Measurements from ENCODE around the gene SDE2. TPM values are rescaled to one million over a fixed set of nuclear protein-coding genes. Genes with fewer than 3 reads are reported as not detected.
"Not testable (repeated sequence)": the region's sequence is repeated elsewhere in the genome, so short reads cannot be mapped to it uniquely, and the experiment has no call there.

SDE2 gene
- total and polyA plus RNA-seq, 2 of the 4 experiments (the other 2 are of a cell fraction) = 8.5 to 14.7 TPM

DNA sequence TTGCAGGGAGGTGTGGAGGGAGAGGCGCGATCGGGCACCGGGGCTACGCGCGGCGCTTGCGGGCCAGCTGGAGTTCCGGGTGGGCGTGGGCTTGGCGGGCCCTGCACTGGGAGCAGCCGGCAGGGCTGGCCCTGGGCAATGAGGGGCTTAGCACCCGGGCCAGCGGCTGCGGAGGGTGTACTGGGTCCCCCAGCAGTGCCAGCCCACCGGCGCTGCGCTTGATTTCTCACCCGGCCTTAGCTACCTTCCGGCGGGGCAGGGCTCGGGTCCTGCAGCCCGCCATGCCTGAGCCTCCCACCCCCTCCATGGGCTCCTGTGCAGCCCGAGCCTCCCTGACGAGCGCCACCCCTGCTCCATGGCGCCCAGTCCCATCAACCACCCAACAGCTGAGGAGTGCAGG is 29.4 kb downstream of the SDE2 start:
- H3K4me2 ChIP-seq (ENCODE audit: low read depth, low read length); H3K4me1 ChIP-seq (ENCODE audit: control insufficient read depth, insufficient read depth, low read length); dilution Hi-C loops (cut with HindIII; ENCODE audit: low sequenced_read_pairs, unreplicated experiment); H2AFZ ChIP-seq (replicated peaks; ENCODE audit: low read length, poor library complexity); CTCF ChIA-PET; H3K14ac ChIP-seq (replicated peaks; ENCODE audit: low read depth, low read length); H2BK20ac ChIP-seq (ENCODE audit: low read depth, low read length); H3K79me1 ChIP-seq (ENCODE audit: low read depth in 1 of 2, low read length in 2 of 2); H2AK5ac ChIP-seq (ENCODE audit: low read depth, low read length); H4K5ac ChIP-seq (ENCODE audit: low read depth, low read length); H3K36me3 ChIP-seq (ENCODE audit: control insufficient read depth, insufficient read depth, low read length); ATAC-seq (ENCODE audit: low read depth); H3K4ac ChIP-seq (ENCODE audit: low read depth, low read length); H4K20me1 ChIP-seq (ENCODE audit: insufficient read depth, low read length); BruUV-seq (replicated peaks); H3K9ac ChIP-seq (ENCODE audit: low read depth, low read length); H2BK120ac ChIP-seq (ENCODE audit: low read depth, low read length); H3K56ac ChIP-seq (ENCODE audit: extremely low read depth, insufficient read depth, low read length); DNase-seq; H2BK15ac ChIP-seq (ENCODE audit: low read depth, low read length); H3K27me3 ChIP-seq (ENCODE audit: control insufficient read depth, insufficient read depth, low read length); H2AK9ac ChIP-seq (replicated peaks; ENCODE audit: low read depth, low read length, poor library complexity); H3K4me3 ChIP-seq (ENCODE audit: insufficient read depth, low read depth, low read length); H4K91ac ChIP-seq (ENCODE audit: insufficient read depth, low read depth, low read length); H2BK5ac ChIP-seq (ENCODE audit: low read depth, low read length, poor library complexity, severe bottlenecking); H3K9me1 ChIP-seq (ENCODE audit: insufficient read depth, low read length); H3K9me3 ChIP-seq (ENCODE audit: control insufficient read depth, insufficient read depth, low read length); H3K18ac ChIP-seq (ENCODE audit: low read depth, low read length); H3K27ac ChIP-seq (ENCODE audit: insufficient read depth, low read length); H4K8ac ChIP-seq (ENCODE audit: low read depth in 2 of 2, low read length in 2 of 2); POLR2A ChIA-PET (ENCODE audit: unreplicated experiment); H3K23ac ChIP-seq (ENCODE audit: low read depth, low read length): not testable (repeated sequence)
- WGBS, 2 experiments (ENCODE audit: extremely low coverage in 2 of 2, insufficient read length in 1 of 2) = 94% methylated on average over 9 of the region's 28 CpGs; no CpG with 5 or more reads in 1 of the 2 experiments
- intact Hi-C loops (cut with micrococcal nuclease) (loop anchor here (10.0 kb wide), 3 partner anchors 125 to 1045 kb away; partner anchors contain the start of genes DNAH14 and ENAH), in situ Hi-C loops (cut with MboI; ENCODE audit: low sequenced_read_pairs) (loop anchor here (10.0 kb wide), 1 partner anchor 655 kb away; no protein-coding TSS in a partner anchor)

Data from IMR-90 (cell line).